Dermis blood vessel endothelial cell (primary cell): ENCODE results near the gene ACTRT3. TPM values are rescaled to one million over a fixed set of nuclear protein-coding genes. Genes with fewer than 3 reads are reported as not detected.
A peak's percentile ranks its signal among the peaks of the same experiment; 100 is the strongest.

Source experiments
- DNase-seq: peaks from one replicate; pipeline ENCODE4 v3.0.0; 2010
- total RNA-seq: library from RNA; depleted of rRNA; stranded (reverse); fragments of >200 nt; gene quantifications from 2 replicates; pipeline ENCODE4 v1.2.3, GENCODE V29; 2014

The ACTRT3 gene
- total RNA-seq, result 3.6 and 4.7 TPM in 2 replicates

- peak; percentile 63 for DNase-seq
Observed at GRCh38 chr3:169769287-169770181, at the start of gene ACTRT3. TSS of gene ACTRT3 (minus strand) at chr3:169769561. CDS start at chr3:169769520, 41 bp downstream.

GRCh38 chr3:169818316-169818715 lies 49.0 kb upstream of the ACTRT3 start:
- no peak for DNase-seq

DNA sequence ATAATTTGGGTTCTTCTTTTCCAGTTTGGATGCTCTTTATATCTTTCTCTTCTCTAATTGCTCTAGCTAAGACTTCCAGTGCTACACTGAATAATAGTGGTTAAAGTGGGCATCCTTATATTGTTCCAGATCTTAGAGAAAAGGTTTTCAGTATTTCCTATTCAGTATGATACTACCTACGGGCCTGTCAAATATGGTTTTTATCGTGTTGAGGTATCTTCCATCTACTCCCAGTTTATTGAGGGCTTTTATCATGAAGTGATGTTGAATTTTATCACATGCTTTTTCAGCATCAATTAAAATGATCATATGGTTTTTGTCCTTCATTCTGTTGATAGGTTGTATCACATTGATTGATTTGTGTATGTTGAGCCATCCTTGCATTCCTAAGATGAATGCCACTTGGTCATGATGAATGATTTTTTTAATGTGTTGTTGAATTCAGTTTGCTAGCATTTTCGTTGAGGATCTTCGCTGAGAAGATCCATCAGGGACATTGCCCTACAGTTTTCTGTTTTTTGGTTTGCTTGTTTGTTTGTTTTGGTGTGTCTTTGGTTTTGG lies 46.3 kb upstream of the ACTRT3 start:
- DNase-seq, result no peak

- DNase-seq, result peak; percentile 40
Observed at GRCh38 chr3:169813757-169814517, 44.6 kb upstream of the ACTRT3 start.

DNA sequence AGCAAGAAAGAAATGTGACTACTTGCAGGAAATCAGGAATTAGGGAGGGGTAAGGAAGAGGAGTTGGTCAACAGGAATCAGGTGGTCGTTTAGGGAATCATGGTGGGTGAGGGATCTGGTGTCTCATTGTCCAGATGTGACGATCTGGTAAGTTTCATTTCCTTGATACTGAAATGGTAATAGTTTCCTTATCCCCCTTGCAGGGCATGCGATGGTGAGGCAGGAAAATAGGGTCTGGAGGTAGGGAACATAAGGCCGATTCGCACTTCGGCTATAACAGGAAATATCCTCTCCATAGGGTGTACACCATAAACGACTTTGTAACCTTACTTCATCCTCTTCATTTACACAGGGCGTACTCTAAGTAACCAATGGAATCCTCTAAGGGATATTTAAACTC lies 43.9 kb upstream of the ACTRT3 start:
- DNase-seq, result no peak

- DNase-seq, result peak; percentile 75
Observed at GRCh38 chr3:169812332-169813235, 43.2 kb upstream of the ACTRT3 start, which contains the start of the genes LRRC34 and LRRIQ4. TSS of gene LRRC34 (minus strand) at chr3:169812904. CDS start at chr3:169812548, 356 bp downstream. TSS of gene LRRIQ4 (plus strand) at chr3:169812870. CDS start at chr3:169821922, 9,052 bp downstream.

- peak; percentile 36 for DNase-seq
Observed at GRCh38 chr3:169811631-169812331, 42.4 kb upstream of the ACTRT3 start.

- DNase-seq, result no peak
Observed at GRCh38 chr3:169809230-169809795, 40.0 kb upstream of the ACTRT3 start.

- DNase-seq, result no peak
Observed at GRCh38 chr3:169804681-169805080, 35.3 kb upstream of the ACTRT3 start.

- no peak for DNase-seq
Observed at GRCh38 chr3:169792359-169792758, 23.0 kb upstream of the ACTRT3 start.

GRCh38 chr3:169790687-169791429 lies 21.5 kb upstream of the ACTRT3 start:
- DNase-seq, result no peak

- DNase-seq, result no peak
Observed at GRCh38 chr3:169790219-169790618, 20.9 kb upstream of the ACTRT3 start.

DNA sequence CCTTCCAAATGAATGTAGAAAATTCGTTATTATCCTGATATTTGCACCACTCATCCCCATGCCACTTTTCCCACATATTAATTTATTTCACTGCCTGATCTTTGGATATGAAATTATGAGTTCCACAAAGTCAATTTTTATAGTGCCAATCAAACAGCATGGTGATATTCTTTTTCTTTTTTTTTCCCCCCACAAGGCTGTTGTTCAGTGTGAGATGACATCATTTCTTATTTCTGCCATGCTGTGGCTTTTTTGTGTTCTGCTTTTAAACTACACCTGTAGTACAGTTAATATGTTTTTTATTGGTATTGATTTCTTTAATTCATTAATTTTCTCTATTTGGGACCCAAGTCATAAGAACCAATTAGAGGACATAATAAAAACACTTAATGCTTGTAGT lies 18.4 kb upstream of the ACTRT3 start:
- DNase-seq, result no peak

GRCh38 chr3:169787120-169787519 lies 17.8 kb upstream of the ACTRT3 start:
- DNase-seq, result no peak

- no peak for DNase-seq
Observed at GRCh38 chr3:169781209-169781855, 12.0 kb upstream of the ACTRT3 start.

DNA sequence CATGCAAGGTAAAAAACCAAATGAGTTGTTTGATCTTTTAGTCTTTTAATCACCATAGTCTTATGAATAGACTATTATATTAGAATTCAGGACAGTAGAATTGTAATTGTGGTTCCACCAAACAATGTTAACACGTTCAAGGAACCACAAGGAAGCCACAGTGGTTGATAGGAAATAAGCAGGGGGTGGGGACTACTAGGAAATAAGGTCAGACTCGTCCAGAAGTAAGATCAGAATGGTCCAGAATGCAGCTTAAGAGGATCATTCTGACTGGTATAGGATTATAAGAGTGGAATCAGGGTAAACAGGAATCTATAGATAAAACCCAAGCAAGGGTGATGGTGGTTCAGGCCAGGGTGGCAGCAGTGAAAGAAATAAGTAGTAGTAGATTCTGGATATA lies 11.4 kb upstream of the ACTRT3 start:
- DNase-seq, result no peak

DNA sequence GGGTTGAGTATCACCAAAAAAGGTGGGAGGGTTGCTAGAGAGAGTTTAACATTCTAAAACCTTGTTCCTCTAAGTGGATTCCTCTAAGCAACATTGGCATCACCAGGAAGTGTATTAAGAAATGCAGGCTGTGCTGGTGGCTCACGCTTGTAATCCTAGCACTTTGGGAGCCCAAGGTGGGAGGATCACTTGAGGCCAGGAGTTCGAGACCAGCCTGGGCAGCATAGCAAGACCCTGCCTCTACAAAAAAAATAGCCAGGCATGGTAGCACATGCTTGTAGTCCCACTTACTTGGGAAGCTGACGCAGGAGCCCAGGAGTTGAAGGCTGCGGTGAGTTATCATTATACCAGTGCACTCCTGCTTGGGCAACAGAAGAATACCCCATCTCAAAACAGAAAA lies 8.5 kb upstream of the ACTRT3 start:
- DNase-seq, result no peak

- DNase-seq, result peak; percentile 12
Observed at GRCh38 chr3:169774186-169774585, 4.8 kb upstream of the ACTRT3 start.

GRCh38 chr3:169772897-169773816 lies 3.8 kb upstream of the ACTRT3 start, which contains the start of gene MYNN:
TSS of gene MYNN (plus strand) at chr3:169773396. CDS start at chr3:169774296, 900 bp downstream.
- peak; percentile 96 for DNase-seq
